ENCODE data around the gene FOSL2. TPM values are rescaled to one million over a fixed set of nuclear protein-coding genes. Genes with fewer than 3 reads are reported as not detected.

Gene FOSL2
- total RNA-seq, 2 donors from 2014 or later, result 54.0 to 116 TPM

DNA sequence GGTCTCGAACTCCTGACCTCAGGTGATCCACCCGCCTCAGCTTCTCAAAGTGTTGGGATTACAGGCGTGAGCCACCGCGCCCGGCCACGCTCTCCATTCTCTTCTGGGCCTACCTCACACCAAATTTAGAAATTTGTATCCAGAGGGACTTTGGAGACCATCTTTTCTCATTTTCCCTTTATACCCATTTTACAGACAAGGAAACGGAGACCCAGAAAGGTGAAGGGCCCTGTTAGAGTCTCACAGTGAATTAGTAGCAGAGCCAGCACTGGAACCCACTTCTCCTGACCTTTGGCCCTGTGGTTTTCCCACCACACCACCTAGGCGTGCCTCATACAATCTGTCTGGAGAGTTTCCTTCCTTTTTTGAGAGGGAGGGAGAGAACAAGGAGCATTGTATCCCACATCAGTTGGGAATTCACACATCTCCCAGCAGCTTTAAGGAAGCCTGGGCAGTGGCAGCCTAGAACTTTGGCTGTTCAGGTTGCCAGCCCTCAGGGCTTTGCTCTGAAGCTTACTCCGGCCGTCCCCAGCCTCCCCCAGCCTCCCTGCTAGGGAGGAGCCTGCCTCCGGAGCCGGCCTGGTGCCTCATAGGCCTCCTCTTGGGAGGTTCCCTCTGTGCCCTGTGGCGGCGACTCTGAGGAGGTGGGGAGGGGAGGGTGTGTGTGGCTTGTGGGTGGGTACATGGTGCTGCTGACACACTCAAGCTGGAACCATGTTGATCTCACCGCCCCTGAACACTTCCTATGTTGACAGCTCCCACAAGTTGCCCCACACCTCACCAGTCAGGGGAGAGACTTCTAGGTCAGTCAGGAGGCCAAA lies 13.8 kb downstream of the FOSL2 start:
- DNase-seq (ENCODE audit: low spot score), result no peak
- TF ChIP-seq, protein P1, sequence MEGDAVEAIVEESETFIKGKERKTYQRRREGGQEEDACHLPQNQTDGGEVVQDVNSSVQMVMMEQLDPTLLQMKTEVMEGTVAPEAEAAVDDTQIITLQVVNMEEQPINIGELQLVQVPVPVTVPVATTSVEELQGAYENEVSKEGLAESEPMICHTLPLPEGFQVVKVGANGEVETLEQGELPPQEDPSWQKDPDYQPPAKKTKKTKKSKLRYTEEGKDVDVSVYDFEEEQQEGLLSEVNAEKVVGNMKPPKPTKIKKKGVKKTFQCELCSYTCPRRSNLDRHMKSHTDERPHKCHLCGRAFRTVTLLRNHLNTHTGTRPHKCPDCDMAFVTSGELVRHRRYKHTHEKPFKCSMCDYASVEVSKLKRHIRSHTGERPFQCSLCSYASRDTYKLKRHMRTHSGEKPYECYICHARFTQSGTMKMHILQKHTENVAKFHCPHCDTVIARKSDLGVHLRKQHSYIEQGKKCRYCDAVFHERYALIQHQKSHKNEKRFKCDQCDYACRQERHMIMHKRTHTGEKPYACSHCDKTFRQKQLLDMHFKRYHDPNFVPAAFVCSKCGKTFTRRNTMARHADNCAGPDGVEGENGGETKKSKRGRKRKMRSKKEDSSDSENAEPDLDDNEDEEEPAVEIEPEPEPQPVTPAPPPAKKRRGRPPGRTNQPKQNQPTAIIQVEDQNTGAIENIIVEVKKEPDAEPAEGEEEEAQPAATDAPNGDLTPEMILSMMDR (IDR thresholded peaks at IDR 0.05), result no peak
- Histone ChIP-seq H3K27ac (peak overlapping the region in 1 of 2 donors; percentile 33), H3K27me3 (no peaks in the 10 kb centered on the region), H3K9me3 (no peaks in the 10 kb centered on the region), H3K4me1 (peaks cover 0 to 72% of the 10 kb centered on the region in 2 donors), H3K36me3 (peaks cover 100% of the 10 kb centered on the region), H3K4me3 (no peak overlapping the region)

DNA sequence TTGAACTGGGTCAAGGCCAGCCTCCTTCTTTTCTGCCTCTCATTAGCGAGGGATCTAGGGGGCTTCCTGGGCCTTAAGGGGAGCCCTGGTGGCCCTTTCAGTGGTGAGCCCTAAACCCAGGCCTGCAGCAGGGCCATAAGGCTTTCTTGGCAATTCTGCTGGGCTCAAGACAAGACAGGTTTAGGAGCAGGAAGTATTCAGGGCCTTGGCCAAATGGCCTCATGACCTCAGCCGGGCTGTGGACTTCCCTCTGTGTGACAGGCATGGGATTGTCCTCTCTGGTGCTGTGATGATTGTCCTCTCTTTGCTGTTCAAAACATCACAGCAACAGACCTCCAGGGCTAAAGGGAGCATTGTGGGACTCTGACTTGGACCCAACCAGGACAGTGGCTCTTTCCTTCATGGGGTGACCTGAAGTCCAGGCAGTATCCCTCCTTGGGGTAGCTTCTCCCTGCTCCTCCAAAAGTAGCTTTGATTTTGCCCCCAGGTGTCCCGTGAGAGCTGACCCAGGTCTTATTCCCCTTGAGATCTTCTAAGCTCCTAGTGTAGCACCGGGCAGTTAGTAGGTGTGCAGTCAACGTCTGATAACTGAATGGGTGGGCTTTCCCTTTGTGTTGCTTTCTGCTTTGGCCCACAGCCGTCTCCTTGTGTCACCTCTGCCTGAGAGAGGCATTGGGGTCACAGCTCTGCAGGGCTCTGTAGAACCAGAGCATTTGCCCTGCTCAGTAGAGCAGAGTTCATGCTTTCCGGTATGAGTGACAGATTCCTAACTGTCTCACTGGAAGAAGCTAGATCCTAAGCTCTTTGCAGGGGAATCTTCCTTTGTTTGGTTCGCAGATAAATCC lies 14.7 kb downstream of the FOSL2 start:
- TF ChIP-seq, protein P1 (IDR thresholded peaks at IDR 0.05), result no peak
- Histone ChIP-seq H3K4me3 (no peak overlapping the region), H3K27ac (peak overlapping the region in 1 of 2 donors; percentile 33), H3K27me3 (no peaks in the 10 kb centered on the region), H3K9me3 (no peaks in the 10 kb centered on the region), H3K36me3 (peaks cover 100% of the 10 kb centered on the region), H3K4me1 (peaks cover 0 to 64% of the 10 kb centered on the region in 2 donors)
- no peak for DNase-seq (ENCODE audit: low spot score)

DNA sequence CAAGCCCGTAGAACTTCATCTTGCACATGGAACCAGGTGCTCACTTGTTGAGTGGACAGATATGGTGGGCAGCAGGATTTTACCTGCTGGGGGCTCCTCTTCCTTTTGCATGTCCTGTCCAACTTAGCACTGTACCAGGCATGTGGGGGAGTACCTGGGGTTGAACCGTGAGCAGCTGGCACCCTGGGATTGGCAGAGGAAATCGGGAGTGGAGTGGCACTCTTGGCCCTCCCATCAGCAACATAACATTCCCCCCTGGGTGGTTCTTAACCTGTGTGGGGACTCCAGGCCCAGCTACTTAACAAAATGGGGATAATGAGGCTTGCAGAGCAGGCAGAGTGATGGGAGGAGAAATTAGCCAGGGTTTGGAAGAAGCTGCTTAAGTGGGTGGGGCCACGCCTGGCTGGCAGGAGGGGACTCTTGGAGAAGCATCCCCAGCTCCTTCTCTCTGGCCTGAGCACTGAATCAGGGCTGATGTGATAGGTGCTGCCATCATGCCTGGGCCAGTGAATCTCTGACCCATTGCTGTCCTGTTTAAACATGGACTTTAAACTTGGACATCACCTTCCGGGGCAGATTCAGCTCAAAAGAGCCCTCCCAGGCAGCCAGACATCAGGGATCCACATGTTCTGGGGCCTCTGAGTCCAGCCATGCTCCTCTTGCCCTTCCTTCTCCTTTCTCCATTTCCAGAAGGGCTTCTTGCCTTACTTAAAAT lies 15.5 kb downstream of the FOSL2 start:
- H3K9me3 ChIP-seq, result no peaks in the 10 kb centered on the region
- peaks cover 100% of the 10 kb centered on the region for H3K36me3 ChIP-seq
- H3K4me3 ChIP-seq, result no peak overlapping the region
- H3K27me3 ChIP-seq, result no peaks in the 10 kb centered on the region
- TF ChIP-seq, protein P1 (IDR thresholded peaks at IDR 0.05), result no peak
- DNase-seq (ENCODE audit: low spot score), result no peak
- peak overlapping the region in 1 of 2 donors; percentile 5 for H3K27ac ChIP-seq
- peaks cover 0 to 64% of the 10 kb centered on the region in 2 donors for H3K4me1 ChIP-seq

DNA sequence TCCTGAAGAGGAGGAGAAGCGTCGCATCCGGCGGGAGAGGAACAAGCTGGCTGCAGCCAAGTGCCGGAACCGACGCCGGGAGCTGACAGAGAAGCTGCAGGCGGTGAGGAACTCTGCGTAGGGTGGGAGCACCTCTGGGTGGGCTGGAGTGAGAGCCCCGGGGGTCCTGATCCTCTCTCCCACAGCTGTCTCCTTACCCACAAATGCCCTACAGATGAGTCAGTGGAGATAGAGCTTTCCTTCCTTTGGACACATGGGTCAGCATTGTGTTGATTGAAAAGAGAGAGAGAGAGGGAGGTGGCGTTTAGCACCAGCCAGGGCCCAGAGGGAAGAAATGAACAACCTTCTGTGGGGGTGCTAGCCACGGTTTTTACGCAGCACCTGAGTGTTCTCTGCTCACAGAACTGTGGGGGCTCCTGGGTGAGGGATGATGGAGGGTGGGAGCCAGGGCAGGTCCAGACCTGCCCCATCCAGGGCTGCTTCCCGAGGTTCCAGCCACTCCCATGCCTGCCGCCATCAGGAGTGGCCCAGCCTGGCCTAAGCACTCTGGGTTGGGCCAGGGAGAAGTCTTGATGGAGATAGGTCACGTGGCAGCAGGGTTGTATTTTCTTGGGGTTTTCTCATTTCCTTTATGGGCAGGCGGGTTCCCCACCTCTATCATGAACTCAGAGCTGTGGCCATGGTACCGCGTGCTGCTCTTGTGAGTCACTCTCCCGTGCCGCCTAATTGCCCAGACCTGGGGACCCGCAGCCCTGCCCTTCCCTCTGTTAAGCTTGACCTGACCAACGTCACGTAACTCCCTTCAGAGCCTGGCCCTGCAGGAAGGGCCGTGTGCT lies 16.3 kb downstream of the FOSL2 start:
- Histone ChIP-seq H3K9me3 (no peaks in the 10 kb centered on the region), H3K4me3 (no peak overlapping the region), H3K27me3 (no peaks in the 10 kb centered on the region), H3K4me1 (peaks cover 0 to 64% of the 10 kb centered on the region in 2 donors), H3K27ac (peak overlapping the region in 1 of 2 donors; percentile 5), H3K36me3 (peaks cover 100% of the 10 kb centered on the region)
- DNase-seq (ENCODE audit: low spot score), result no peak
- TF ChIP-seq, protein P1 (IDR thresholded peaks at IDR 0.05), result no peak

All from right atrium auricular region (tissue), 2 donors.